HG02981 (cell line): ENCODE results near the gene TUBA1B.
"Not testable (repeated sequence)": the region's sequence is repeated elsewhere in the genome, so short reads cannot be mapped to it uniquely, and the experiment has no call there.

Experiments
- ATAC-seq: cut with Tn5 transposase; IDR thresholded peaks from one replicate; pipeline ENCODE4 v1.9.1; 2021; ENCODE audit warnings: mild to moderate bottlenecking, moderate library complexity; ENCODE audit not compliant: unreplicated experiment

TUBA1B gene

DNA sequence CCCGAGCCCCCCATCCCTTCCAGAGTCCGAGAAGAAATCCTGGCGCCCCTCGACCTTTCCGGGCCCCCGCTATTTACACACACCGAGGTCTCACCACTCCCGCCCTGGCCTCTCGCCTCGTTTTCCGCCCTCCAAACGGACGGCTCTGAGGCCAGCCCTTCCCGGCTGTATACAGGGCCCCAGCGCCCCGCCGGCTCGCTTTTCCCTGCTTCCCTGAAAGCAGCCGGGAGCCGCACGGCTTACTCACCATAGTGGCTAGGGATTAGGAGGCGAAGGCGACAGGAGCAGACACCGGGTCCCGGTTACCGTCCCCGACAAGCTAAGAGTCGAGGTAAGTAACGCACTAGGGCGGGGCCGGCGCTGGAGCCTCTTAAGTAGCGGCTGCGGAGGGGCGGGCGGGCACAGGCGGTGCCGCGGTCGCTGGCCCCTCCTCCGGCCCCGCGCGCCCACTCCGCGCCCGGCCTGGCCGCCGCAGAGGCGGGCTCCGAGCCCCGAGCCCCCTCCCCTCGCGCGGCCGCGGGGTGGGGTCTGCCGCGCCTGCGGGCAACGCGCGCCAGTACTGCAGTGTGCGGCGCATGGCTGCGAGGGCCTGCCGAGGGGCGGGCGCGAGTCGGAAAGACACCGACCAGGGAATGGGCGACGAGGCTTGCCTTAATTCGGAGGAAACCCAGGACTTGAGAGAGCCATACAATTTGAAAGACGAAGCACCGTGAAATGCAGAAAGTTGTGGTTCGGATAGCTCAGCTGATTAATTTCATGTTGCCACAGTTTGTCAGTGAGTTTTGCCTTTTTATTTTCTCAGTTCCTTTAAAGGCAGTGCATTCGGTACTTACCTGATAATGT, at the start of gene TUBA1B:
Gene TUBA1B (minus strand): TSS at position 345 of the 843 bp plus-strand sequence. CDS start 95 bp downstream, at position 250.
- ATAC-seq: peak; percentile 68

DNA sequence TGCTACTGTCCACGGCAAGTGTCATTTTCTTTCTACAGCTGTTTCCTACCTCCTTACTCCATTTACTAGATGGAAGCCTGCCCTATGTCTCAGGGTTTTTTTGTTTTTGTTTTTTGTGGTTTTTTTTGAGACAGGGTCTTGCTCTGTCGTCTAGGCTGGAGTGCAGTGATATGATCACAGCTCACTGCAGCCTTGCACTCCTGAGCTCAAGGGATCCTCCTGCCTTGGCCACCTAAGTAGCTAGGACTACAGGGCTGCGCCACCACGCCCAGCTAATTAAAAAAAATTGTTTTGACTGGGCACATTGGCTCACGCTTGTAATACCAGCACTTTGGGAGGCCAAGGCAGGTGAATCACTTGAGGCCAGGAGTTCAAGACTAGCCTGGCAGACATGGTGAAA, 43.0 kb upstream of the TUBA1B start:
- no peak for ATAC-seq

DNA sequence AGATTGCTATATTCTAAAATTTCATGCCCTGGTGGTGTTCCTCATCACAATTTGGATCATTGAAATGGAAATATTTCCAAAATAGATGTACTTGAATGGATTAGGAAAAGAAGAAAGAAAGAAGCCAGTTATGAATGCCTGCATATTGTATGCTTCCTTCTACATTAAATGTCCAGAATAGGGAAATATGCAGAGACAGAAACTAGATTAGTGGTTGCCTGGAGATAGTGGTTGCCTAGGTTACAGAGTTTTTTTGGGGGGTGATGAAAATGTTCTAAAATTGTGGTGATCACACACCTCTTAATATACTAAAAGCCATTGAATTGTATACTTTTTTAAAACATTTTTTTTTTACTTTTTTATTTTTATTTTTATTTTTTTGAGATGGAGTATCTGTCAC, 39.7 kb upstream of the TUBA1B start:
- ATAC-seq: no peak

DNA sequence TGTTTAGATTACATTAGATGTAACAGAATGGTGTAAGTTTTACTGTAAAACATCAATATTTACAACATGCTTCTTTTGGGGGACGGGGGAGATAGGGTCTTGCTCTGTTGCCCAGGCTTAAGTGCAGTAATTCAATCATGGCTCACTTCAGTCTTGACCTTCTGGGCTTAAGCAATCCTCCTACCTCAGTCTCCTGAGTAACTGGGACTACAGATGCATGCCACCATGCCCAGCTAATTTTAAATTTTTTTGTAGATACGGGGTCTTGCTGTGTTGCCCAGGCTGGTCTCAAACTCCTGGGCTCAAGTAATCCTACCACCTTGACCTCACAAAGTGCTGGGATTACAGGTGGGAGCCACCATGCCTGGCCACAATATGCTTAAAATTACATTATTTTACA, 33.9 kb upstream of the TUBA1B start:
- ATAC-seq: no peak

DNA sequence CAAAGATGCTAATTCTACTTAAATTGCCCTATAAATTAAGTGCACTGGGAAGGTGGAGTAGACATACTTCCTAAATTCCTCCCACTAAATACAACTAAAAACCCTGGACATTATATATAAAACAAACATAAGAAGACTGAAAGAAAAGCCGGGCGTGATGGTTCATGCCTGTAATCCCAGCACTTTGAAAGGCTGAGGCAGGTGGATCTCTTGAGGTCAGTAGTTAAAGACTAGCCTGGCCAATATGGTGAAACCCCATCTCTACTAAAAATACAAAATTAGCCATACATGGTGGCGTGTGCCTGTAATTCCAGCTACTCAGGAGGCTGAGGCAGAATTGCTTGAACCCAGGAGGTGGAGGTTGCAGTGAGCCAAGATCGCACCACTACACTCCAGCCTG, 30.7 kb upstream of the TUBA1B start:
- ATAC-seq: not testable (repeated sequence)

DNA sequence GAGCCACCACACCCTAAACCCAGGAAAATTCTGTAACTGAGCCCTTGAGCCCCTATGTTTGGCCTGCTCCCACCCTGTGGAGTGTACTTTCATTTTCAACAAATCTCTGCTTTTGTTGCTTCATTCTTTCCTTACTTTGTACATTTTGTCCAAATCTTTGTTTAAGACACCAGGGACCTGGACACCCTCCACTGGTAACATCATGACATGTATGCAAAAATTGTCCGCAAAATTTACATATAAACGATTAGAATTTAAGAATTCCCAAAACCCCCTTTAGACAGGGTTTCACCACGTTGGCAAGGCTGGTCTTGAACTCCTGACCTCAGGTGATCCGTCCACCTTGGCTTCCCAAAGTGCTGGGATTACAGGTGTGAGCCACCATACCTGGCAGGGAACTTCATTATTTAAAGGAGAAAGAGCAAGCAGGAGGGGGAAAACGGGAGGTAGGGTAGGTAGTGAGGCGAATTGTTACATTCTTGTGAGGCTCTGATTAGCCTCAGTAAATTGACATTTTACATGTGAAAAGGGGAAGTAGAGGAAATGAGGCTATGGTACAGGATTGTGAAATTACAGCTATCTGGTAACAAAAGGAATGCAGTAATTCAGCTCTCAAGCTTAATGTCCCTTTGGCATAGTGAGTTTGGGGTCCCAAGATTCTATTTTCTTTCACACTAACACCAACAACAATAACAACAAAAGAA, 30.0 kb upstream of the TUBA1B start:
- no peak for ATAC-seq

DNA sequence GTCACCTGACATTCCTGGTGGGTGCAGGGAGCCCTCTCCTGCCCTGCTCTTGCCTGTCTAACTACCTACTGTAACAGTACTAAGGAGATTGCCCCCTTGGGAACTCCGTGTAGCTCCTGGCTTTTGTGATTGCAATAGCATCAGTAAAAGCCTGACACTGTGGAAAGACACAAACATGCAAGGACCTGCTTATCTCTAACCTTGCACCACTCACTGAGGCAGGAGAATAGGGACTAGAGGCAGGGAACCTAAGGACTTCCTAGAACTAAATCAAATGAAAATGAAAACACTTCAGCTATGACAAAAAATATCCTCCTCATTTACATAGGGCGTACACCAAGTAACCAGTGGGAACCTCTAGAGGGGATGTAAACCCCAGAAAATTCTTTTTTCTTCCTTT, 29.2 kb upstream of the TUBA1B start:
- ATAC-seq: no peak

DNA sequence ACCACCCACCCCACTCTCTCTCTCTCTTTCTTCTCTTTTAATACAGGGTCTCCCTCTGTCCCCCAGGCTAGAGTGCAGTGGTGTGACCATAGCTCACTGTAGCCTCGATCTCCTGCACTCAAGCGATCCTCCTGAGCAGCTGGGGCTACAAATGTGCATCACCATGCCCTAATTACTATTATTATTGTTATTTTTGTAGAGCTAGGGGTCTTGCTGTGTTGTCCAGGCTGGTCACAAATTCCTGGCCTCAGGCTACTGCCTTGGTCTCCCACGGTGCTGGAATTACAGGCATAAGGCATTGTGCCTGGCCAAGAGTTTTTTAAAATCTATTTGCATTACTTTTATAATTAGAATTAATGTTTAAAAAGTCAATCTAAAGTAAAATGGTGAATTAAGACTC, 23.0 kb upstream of the TUBA1B start:
- no peak for ATAC-seq

DNA sequence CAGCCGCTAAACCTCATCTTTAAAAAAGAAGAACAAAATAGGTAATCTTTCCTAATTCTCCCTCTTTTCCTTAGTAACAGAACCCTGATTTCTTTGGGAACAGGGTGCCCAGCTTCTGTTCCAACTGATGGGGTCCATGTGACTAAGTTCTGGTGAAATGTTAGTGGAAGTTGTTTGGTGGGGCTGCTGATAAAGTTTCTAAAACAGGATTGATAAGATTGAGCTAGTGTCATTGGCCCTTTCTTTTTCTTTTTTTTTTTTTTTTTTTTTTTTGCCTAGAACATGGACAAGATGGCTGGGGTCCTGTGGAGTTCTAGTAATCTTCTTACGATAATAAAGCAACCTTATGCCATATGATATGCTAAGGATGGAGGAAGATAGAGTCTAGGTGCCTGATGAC, 16.2 kb upstream of the TUBA1B start:
- ATAC-seq: no peak

DNA sequence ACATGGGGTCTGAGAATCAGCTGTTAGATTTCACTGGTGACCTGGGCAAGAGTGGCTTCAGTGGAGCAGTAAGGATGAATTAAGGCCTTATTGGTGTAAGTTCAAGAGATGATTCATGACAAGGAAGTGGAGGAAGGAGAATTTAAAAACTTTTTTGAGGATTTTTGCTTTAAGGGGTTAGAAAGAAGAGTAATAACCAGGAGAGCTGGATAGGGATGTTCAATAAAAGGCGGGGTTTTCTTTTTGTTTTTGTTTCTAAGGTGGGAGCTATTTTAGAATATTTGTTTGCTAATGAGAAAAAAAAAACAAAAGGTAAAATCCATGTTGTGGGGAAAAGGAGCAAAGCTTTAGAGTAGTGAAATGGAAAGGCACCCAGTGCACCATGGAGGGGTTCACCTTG, 15.2 kb upstream of the TUBA1B start:
- ATAC-seq: no peak

DNA sequence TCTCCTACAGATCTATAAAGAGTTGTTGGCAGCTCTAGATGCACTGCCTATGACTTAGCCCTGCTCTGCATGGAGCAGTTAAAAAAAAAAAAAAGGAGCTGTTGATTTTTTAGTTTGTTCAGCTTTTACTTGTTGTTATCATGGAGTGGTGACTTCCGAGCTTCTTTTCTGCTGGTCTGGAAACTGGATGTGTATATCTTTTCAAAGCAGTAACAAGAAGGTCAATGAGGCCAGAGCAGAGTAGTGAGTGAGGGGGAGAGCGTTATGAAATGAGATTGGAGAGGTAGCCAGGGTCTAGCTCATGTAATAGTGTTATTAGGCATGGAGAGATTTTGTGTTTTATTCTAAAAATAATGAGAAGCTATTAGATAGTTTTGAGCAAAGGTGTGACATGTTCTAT, 13.2 kb upstream of the TUBA1B start:
- ATAC-seq: no peak

DNA sequence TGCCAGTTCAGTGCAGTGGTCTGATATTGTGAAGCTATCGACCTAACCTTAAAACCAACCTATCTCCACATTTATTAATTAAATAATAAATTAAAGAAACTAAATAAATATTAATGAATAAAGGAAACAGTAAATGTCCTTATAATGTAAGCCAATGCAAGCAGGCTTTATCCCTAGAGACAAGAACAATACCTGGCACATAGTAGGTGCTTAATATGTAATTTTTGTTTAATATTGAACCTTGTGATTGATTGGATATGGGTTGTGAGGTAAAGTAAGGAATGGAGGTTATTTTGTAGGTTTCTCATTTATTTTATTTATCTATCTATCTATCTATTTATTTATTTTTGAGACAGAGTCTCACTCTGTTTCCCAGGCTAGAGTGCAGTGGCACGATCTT, 7.8 kb upstream of the TUBA1B start:
- no peak for ATAC-seq

DNA sequence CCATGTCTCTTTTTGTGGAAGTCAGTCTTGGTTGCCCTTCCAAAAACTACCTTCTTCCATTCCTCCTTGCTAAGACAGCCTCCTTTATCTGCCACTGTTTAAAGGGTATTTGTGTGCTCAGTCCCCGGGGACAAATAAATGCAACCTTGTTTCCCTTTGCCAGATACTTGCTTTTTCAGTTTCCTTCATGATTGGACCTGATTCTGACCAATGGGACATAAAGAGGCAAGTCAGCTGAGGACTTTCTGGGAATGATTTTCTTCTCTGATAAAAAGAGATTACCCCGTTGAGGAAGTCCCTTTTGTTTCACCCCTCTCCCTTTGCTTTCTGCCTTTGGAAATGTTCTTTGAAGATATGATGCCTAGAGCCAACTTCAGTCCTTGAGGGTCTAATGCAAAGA, 7.4 kb upstream of the TUBA1B start:
- ATAC-seq: no peak

DNA sequence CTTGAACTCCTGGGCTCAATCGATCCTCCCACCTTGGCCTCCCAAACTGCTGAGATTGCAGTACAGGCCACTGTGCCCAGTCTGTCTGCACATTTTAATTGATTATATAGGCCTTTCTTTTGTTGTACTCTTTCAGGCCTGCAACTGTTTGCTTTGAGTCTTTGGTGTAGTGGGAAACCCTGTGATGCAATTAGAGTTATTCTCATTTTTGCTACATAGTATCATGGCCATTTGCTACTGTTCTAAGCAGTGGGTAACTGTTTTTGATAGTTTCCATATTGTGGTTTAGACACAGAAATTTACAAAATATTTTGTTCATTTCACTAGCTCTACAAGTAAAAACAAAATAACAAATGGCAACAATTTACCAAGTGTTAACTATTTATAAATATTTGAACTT, 6.3 kb upstream of the TUBA1B start:
- ATAC-seq: no peak

DNA sequence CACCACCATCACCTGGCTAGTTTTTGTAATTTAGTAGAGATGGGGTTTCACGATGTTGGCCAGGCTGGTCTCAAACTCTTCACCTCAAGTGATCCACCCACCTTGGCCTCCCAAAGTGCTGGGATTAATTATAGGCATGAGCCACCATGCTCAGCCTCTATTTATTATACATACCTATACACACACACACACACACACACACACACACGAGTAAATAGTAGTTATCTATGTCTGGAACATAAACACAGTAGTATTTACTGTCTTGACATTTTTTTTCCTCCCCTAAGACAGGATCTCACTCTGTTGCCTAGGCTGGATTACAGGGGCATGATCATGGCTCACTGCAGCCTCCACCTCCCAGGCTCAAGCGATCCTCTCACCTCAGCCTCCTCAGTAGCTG, 5.8 kb upstream of the TUBA1B start:
- ATAC-seq: not testable (repeated sequence)

DNA sequence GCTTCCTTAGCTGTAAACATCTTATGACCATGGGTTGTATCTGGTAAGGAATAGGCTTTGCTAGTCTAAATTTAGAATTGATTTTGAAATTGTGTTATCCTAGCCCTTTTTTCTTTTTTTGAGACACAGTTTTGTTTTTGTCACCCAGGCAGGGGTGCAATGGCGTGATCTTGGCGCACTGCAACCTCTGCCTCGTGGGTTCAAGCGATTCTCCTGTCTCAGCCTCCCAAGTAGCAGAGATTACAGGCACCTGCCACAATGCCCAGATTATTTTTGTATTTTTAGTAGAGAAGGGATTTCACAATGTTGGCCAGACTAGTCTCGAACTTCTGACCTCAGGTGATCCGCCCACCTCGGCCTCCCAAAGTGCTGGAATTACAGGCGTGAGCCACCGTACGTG, 2.4 kb upstream of the TUBA1B start:
- ATAC-seq: no peak

DNA sequence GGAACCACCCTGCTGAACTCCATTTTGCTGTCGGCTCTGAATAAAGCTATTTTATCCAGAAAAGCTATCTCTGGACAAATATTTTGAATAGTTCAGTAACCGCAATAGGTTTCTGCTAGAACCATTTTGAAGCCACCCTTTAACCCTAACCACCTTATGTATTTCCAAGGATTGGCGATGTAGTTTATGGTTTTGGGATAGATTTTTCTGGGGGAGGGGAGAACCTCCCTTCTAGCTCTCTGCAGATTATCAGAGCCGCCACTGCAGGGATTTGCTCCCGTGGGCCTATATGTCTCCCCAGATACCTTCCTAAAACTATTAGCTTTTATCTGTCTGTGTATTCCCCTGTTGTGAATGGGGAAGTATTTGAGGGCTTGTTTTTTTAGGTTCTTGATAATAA, 1.8 kb upstream of the TUBA1B start:
- no peak for ATAC-seq

DNA sequence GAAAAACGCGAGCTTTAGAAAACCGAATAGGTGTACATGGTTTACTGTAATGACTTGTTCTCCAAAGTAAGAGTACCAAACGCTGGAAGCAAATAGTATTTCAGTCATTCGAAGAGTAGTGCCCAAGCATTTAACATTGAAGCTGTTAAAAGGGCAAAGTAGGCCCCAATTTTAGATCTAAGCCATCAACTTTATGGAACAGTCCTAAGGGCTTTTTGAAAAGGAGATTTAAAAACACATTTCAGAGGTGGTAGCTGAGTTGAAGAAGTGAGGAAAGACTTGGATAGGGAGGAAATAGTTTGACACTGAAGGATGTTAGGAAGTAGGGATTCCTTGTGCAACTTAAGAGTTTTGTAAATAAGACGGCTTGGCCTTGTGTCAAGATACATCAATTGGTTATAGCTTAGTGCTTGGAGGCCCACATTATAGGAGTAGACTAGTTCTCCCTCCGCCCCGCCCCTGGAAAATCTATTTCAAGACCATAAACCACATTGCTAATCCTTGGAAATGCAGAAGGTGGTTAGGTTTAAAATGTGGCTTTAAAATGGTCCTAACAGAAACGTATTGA, 783 bp upstream of the TUBA1B start:
- ATAC-seq: peak; percentile 1

DNA sequence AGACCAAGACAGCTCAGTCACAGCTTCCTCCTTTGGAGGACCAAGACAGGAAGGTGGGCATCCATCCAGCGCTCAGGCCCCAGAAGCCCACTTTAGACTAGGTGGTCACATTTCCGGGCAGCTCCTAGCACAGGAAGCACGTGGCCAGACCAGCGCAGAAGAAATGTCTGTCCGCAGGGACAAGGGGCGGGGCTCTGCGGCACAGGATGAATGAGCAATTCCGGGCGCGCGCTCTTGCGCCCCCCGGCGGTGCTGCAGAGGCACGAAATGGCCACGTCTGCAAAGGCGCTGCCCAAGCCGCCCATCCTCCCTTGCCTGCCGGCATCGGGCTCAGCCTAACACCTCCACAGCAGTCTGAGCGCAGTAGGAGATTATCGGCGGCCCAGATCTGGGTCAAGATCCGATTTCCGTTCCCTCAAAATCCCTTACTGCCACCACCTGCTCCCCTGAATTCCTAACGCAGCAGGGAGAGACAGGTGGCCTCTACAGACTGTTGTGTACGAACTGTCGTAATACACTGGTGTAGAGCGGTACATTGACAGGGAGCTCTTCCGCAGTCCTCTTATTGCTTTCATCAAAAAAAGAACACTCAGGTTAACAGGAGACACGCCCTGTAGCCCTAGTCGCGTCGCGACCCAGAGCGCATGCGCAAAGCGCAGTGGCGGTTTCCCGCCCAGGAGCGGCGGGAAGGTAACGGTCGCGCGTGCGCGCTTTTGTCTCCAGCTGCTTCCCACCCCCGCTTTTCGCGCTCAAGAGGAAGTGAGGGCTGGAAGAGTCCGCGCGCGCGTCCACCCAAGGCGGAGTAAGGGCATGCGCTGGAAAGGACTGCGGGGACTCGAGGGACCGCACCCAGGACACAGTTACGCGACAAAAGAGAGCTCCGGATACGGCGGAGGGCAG, 794 bp downstream of the TUBA1B start:
- peak; percentile 50 for ATAC-seq

DNA sequence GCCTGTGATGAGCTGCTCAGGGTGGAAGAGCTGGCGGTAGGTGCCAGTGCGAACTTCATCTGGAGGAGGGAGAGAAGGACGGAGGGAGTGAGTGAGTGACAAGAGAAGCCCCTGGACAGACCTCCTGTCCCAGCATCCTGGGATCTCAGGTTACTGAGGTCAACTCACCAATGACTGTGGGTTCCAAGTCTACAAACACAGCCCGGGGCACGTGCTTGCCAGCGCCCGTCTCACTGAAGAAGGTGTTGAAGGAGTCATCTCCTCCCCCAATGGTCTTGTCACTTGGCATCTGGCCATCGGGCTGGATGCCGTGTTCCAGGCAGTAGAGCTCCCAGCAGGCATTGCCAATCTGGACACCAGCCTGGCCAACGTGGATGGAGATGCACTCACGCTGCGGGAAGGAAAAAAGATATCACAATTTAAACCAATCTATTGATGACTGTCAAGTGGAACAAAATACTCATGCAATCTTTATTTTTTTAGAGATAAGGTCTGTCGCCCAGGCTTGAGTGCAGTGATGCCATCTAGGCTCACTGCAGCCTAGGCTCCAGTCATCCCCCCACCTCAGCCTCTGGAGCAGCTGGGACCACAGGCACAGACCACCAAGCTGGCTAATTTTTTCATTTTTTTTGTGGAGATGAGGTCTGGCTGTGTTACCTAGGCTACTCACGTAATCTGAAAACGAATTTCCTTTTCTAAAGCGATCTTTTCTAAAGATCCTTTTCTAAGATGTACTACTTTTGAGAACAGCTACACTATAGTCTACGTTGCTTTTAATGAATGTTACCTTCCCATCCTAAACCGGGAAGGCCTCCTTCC, 1.7 kb downstream of the TUBA1B start:
- ATAC-seq: no peak
